ENCODE results near the gene DCN.

Gene DCN

GRCh38 chr12:91138337-91138920, 44.2 kb downstream of the DCN start:
- no peak for DNase-seq (ENCODE audit: low read depth)

- no peak for DNase-seq (ENCODE audit: low read depth)
Observed at GRCh38 chr12:91133871-91134270, 48.7 kb downstream of the DCN start.

- DNase-seq (ENCODE audit: low read depth): no peak
Observed at GRCh38 chr12:91129662-91130362, 52.8 kb downstream of the DCN start.

GRCh38 chr12:91127751-91128150, 54.9 kb downstream of the DCN start:
- DNase-seq (ENCODE audit: low read depth): no peak

- no peak for DNase-seq (ENCODE audit: low read depth)
Observed at GRCh38 chr12:91127306-91127705, 55.3 kb downstream of the DCN start.

- DNase-seq (ENCODE audit: low read depth): no peak
Observed at GRCh38 chr12:91126516-91126915, 56.1 kb downstream of the DCN start.

- DNase-seq (ENCODE audit: low read depth): no peak
Observed at GRCh38 chr12:91123236-91123916, 59.2 kb downstream of the DCN start.

- DNase-seq (ENCODE audit: low read depth): no peak
Observed at GRCh38 chr12:91120781-91121180, 61.8 kb downstream of the DCN start.

- DNase-seq (ENCODE audit: low read depth): no peak
Observed at GRCh38 chr12:91119089-91119488, 63.5 kb downstream of the DCN start.

- DNase-seq (ENCODE audit: low read depth): no peak
Observed at GRCh38 chr12:91113621-91114020, 69.0 kb downstream of the DCN start.

GRCh38 chr12:91111366-91112325, 71.0 kb downstream of the DCN start, which contains the start of gene LUM:
Gene LUM (minus strand): TSS chr12:91111494. CDS start chr12:91108979, 2,515 bp downstream.
- DNase-seq (ENCODE audit: low read depth): no peak

GRCh38 chr12:91110311-91110924, 72.2 kb downstream of the DCN start:
- DNase-seq (ENCODE audit: low read depth): no peak

- DNase-seq (ENCODE audit: low read depth): no peak
Observed at GRCh38 chr12:91109581-91110310, 72.9 kb downstream of the DCN start.

- no peak for DNase-seq (ENCODE audit: low read depth)
Observed at GRCh38 chr12:91109148-91109564, 73.5 kb downstream of the DCN start.

- no peak for DNase-seq (ENCODE audit: low read depth)
Observed at GRCh38 chr12:91108196-91108755, 74.3 kb downstream of the DCN start.

- DNase-seq (ENCODE audit: low read depth): no peak
Observed at GRCh38 chr12:91106283-91106682, 76.3 kb downstream of the DCN start.

GRCh38 chr12:91105807-91106206, 76.8 kb downstream of the DCN start:
- no peak for DNase-seq (ENCODE audit: low read depth)

GRCh38 chr12:91104812-91105466, 77.7 kb downstream of the DCN start:
- no peak for DNase-seq (ENCODE audit: low read depth)

- no peak for DNase-seq (ENCODE audit: low read depth)
Observed at GRCh38 chr12:91103624-91104023, 79.0 kb downstream of the DCN start.

- no peak for DNase-seq (ENCODE audit: low read depth)
Observed at GRCh38 chr12:91103101-91103500, 79.5 kb downstream of the DCN start.

Data from stimulated activated CD8-positive, alpha-beta memory T cell treated with anti-CD3 and anti-CD28 coated beads, Interleukin-15, amount 100 ng/mL, for 1 hour (primary cell).